Heart left ventricle (tissue), 13 donors: Measurements from ENCODE around the gene PTOV1.

ENCODE experiments used
- CTCF ChIP-seq, 12 donors: fragments of 200-600 bp; sonication (generic) in 4 of 12; IDR thresholded peaks; one replicate each; pipeline versions ENCODE4 v1.5.0 to v1.8.0; 2018 to 2022; ENCODE audit warnings: antibody characterized with exemption in 12 of 12, mild to moderate bottlenecking in 5 of 12
- POLR2A ChIP-seq, 2 donors: fragments of 450-650 bp; IDR thresholded peaks; one replicate each; pipeline ENCODE4 v1.6.1; 2017; ENCODE audit warnings: antibody characterized with exemption in 2 of 2, mild to moderate bottlenecking in 2 of 2, moderate library complexity in 2 of 2
- donor health status: ischemic (EF 13 %, LVEDD 7.1; RV severe dilation, severe dysfunction).
- donor health status: DM: no; HTN: yes; CAD: no.
- donor health status: DM: no; HTN: no; CAD: no.
- donor health status: ischemic (EF 25% LVEDD 6.9; RV normal size, moderate dysfunction).
- donor health status: ischemic (EF 25% LVEDD 5.7; RV mildly dilated, moderate dysfunction).
- donor health status: ischemic (EF 35%, LVEDD 5.7; RV mildly dilated, moderate dysfunction).
- donor health status: nonischemic (EF 11% LVEDD 7.7; RV severe dilation, severe dysfunction).
- donor health status: DM: yes; HTN: yes; CAD: no.
- donor health status: PGD.
- donor health status: ischemic (EF 29% LVEDD 5.4; RV normal size, mild dysfunction).
- donor health status: nonischemic (EF 23%, LVEDD 6.1; RV moderate dilation, normal function).

- TF ChIP-seq CTCF (IDR thresholded peaks at IDR 0.05) (no peak), POLR2A (IDR thresholded peaks at IDR 0.05) (no peak)
Measured at GRCh38 chr19:49873834-49874233, 22.9 kb downstream of the PTOV1 start.
